ENCODE data around the gene TRIP4. TPM values are rescaled to one million over a fixed set of nuclear protein-coding genes. Genes with fewer than 3 reads are reported as not detected.
"Not testable (repeated sequence)": the region's sequence is repeated elsewhere in the genome, so short reads cannot be mapped to it uniquely, and the experiment has no call there.

The TRIP4 gene
- total and polyA plus RNA-seq, 12 donors: 12.8 to 20.0 (median 17.3) TPM

DNA sequence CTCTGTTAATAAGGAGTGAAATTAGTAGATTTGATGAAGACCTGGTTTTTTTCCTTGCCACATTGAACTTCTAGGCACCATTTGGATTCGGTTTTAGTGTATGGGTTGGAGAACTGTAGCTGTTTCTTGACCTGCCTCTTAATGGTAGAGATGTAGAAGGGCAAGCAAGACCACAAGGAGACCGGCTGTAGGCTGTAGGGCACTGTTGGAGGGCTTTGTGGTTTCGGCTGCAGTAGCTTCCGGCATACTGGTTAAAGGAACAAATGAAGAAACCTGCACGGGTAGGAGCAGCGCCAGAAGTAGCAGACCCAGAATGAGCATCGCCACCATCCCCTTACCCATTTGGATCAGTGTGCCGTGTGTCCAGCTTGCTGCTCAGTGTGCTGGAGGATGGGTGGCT, 14.3 kb upstream of the TRIP4 start:
- DNase-seq: no peak
- Histone ChIP-seq H3K36me3 (peaks cover 0 to 11% (median 0%) of the 10 kb centered on the region in 9 donors), H3K27me3 (no peaks in the 10 kb centered on the region), H3K27ac (no peak overlapping the region), H3K4me3 (no peak overlapping the region), H3K4me1 (no peaks in the 10 kb centered on the region), H3K9me3 (no peaks in the 10 kb centered on the region)
- intact Hi-C loops (cut with DNase I): loop anchor here in 1 of 10 donors (5.0 kb wide), 1 partner anchor 564 kb away; no protein-coding TSS in a partner anchor
- WGBS, 2 donors: 89 to 95% methylated on average over 8 of the region's 8 CpGs
- TF ChIP-seq, protein P1, sequence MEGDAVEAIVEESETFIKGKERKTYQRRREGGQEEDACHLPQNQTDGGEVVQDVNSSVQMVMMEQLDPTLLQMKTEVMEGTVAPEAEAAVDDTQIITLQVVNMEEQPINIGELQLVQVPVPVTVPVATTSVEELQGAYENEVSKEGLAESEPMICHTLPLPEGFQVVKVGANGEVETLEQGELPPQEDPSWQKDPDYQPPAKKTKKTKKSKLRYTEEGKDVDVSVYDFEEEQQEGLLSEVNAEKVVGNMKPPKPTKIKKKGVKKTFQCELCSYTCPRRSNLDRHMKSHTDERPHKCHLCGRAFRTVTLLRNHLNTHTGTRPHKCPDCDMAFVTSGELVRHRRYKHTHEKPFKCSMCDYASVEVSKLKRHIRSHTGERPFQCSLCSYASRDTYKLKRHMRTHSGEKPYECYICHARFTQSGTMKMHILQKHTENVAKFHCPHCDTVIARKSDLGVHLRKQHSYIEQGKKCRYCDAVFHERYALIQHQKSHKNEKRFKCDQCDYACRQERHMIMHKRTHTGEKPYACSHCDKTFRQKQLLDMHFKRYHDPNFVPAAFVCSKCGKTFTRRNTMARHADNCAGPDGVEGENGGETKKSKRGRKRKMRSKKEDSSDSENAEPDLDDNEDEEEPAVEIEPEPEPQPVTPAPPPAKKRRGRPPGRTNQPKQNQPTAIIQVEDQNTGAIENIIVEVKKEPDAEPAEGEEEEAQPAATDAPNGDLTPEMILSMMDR (IDR thresholded peaks at IDR 0.05): no peak
- no peak for ATAC-seq

DNA sequence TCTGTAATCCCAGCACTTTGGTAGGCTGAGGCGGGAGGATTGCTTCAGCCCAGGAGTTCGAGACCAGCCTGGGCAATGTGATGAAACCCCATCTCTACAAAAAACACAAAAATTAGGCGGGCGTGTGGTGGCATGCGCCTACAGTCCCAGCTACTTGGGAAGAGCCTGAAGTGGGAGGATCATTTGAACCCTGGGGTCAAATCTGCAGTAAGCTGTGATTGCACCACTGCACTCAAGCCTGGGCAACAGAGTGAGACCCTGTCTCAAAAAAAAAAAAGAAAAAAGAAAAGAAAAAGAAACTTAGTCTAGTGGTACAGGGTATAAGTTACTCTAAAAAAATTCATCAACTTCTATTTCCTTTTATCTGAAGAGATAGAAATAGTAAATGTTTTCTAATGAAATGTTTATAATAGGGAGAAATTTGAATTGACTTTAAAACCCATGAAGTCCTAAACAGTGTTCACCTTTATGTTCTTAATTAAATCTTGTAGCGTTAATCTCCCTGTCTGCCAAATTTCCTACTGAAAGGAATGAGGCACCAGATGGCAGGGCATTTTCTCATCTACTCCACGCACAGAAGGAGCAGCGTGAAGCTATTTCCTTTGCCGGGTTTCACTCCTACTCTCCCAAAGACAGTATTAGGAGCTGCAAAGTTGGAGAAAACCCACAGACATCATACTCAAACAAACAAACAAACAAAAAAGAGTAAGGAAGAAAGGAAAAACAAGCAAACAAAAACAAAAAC, 8.2 kb upstream of the TRIP4 start:
- ATAC-seq: no peak
- DNase-seq: no peak
- Histone ChIP-seq H3K36me3 (peaks cover 0 to 11% (median 0%) of the 10 kb centered on the region in 9 donors), H3K27ac (no peak overlapping the region), H3K4me1 (peaks cover 0 to 18% (median 9%) of the 10 kb centered on the region in 9 donors), H3K4me3 (peak overlapping the region in 1 of 10 donors; percentile 65), H3K27me3 (no peaks in the 10 kb centered on the region), H3K9me3 (no peaks in the 10 kb centered on the region)
- WGBS, 2 donors: 66 to 68% methylated on average over 9 of the region's 9 CpGs
- intact Hi-C loops (cut with DNase I): no loop called here
- TF ChIP-seq, protein P1 (IDR thresholded peaks at IDR 0.05): no peak

DNA sequence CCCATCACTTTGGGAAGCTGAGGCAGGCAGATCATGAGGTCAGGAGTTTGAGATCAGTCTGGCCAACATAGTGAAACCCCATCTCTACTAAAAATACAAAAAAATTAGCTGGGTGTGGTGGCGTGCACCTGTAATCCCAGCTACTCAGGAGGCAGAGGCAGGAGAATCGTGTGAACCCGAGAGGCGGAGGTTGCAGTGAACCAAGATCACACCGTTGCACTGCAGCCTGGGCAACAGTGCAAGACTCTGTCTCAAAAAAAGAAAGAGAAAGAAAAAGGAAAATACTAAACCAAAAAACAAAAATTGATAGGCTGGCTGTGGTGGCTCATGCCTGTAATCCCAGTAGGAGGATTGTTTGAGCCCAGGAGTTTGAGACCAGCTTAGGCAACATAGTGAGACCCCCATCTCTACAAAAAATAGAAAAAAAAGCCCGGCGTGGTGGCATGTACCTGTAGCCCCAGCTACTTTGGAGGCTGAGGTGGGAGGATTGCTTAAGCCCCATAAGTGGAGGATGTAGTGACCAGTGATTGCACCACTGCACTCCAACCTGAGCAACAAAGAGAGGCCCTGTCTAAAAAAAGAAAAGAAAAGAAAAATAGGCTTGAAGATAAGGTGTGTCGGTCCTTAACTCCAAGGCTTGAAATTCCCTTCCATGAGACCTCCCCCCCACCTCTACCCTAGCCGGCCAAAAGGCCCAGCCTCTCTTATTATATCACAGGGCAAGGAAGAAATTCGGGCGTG, 7.3 kb upstream of the TRIP4 start:
- Histone ChIP-seq H3K4me1 (peaks cover 0 to 18% (median 9%) of the 10 kb centered on the region in 9 donors), H3K4me3 (peak overlapping the region in 5 of 10 donors; percentile 59 to 74 (median 63))
- 56 to 58% methylated on average over 11 of the region's 11 CpGs for WGBS, 2 donors
- ATAC-seq, H3K27ac ChIP-seq, H3K27me3 ChIP-seq, DNase-seq, H3K9me3 ChIP-seq, H3K36me3 ChIP-seq: not testable (repeated sequence)
- intact Hi-C loops (cut with DNase I): loop anchor here in 2 of 10 donors (10.0 kb wide), 3 partner anchors 165 to 285 kb away; partner anchors contain the start of genes CIAO2A (in 1 of the 2), PPIB (in 1 of the 2) and SNX1 (in 1 of the 2)

DNA sequence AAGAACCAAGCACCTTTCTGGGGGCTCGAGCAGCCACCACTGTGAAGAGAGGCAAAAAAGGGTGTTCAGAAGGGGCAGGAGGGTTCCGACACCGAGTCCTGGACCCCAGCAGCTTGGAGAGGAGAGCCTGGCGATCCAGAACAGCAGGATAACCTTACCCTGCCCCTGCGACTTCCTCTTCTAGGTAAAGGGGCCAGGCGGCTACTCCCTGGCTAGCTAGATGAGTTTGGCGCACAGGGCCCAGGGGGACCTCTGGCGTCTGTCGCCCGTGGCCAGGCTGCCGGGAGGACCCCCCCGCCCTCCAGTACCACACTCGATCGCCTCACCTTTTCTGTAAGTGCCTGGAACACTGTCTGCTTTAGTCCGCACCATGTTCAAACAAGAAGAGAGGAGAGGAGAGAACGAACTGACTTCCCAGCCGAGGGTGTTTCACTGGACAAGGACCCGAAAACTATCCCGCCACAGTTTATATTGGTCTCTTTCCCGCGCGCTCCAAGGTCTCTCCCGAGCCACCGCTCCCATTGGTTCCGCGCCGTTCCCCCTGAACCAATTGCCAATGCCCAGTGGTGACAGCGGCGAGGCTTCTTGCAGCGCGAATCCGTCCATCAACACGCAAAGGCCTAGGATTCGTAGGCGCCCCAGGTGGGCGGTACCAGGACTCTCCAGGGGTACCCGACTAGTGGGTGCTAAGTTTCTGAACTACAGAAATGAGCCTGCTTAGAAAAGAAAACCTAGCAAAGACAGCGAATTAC, 6.5 kb upstream of the TRIP4 start, which contains the start of gene PCLAF:
TSS of gene PCLAF (minus strand) at position 442 of the 752 bp plus-strand sequence. CDS start at position 372, 70 bp downstream.
- H3K27me3 ChIP-seq: no peaks in the 10 kb centered on the region
- H3K27ac ChIP-seq: no peak within 1 kb of the TSS
- peak within 1 kb of the TSS; percentile 31 to 74 (median 60) for H3K4me3 ChIP-seq
- ATAC-seq (peak; percentile 98 to 100 (median 100)), DNase-seq (peak; percentile 93 to 95)
- no peaks in the 10 kb centered on the region for H3K9me3 ChIP-seq
- TF ChIP-seq, protein P1 (IDR thresholded peaks at IDR 0.05): peak in 3 of 9 donors; percentile 7
- WGBS, 2 donors: 1% methylated on average over 38 of the region's 38 CpGs
- H3K36me3 ChIP-seq: peaks cover 0 to 4% (median 0%) of the 10 kb centered on the region in 9 donors
- intact Hi-C loops (cut with DNase I): loop anchor here in 2 of 10 donors (1.0 to 10.0 kb wide), 4 partner anchors 25 to 286 kb away; partner anchors contain the start of genes CIAO2A (in 1 of the 2), CSNK1G1 (in 1 of the 2), PPIB (in 1 of the 2) and SNX1 (in 1 of the 2)
- H3K4me1 ChIP-seq: peaks cover 0 to 18% (median 9%) of the 10 kb centered on the region in 9 donors

All from heart right ventricle (tissue), 16 donors.